ENCODE results near the gene FIG4.

DNA sequence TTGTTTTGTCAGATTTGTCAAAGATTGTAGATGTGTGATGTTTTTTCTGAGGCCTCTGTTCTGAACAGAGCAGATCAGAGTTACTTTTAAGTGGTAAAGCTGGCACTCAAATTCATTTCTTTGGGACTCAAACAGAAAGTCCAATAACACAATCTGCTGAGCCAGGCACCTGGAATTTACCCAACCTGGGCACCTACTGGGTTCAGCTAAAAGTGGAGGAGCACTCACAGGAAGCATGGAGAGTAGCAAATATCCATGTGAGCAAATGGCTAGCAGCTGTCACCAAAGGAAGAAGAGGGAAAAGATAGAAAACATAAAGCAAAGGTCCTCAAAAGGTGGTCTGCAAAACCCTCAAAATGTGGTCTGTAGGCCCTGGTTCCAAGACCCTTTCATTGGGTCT lies 116.8 kb downstream of the FIG4 start:
- TF ChIP-seq POLR2A (IDR thresholded peaks at IDR 0.05): no peak
- TF ChIP-seq, protein P1, sequence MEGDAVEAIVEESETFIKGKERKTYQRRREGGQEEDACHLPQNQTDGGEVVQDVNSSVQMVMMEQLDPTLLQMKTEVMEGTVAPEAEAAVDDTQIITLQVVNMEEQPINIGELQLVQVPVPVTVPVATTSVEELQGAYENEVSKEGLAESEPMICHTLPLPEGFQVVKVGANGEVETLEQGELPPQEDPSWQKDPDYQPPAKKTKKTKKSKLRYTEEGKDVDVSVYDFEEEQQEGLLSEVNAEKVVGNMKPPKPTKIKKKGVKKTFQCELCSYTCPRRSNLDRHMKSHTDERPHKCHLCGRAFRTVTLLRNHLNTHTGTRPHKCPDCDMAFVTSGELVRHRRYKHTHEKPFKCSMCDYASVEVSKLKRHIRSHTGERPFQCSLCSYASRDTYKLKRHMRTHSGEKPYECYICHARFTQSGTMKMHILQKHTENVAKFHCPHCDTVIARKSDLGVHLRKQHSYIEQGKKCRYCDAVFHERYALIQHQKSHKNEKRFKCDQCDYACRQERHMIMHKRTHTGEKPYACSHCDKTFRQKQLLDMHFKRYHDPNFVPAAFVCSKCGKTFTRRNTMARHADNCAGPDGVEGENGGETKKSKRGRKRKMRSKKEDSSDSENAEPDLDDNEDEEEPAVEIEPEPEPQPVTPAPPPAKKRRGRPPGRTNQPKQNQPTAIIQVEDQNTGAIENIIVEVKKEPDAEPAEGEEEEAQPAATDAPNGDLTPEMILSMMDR (IDR thresholded peaks at IDR 0.05): no peak

All from gastroesophageal sphincter (tissue), 3 donors.